Fibroblast of the aortic adventitia (primary cell): ENCODE data around the gene SPAG6. TPM values are rescaled to one million over a fixed set of nuclear protein-coding genes. Genes with fewer than 3 reads are reported as not detected.

Experiments used
- DNase-seq: peaks from one replicate; pipeline ENCODE4 v3.0.0-alpha.2; 2010; ENCODE audit warnings: low read depth
- H3K4me3 ChIP-seq: 2 replicates; pipeline ENCODE4 v1.5.1; 2011; ENCODE audit warnings: low read depth, mild to moderate bottlenecking, control low read depth, low read length, moderate library complexity
- CTCF ChIP-seq: IDR thresholded peaks from 2 replicates; pipeline ENCODE4 v1.5.1; 2011; ENCODE audit warnings: mild to moderate bottlenecking, low read length, control low read depth, inconsistent platforms; ENCODE audit not compliant: insufficient read depth
- small RNA-seq: library from RNA; depleted of rRNA; stranded (forward); fragments of <200 nt; gene quantifications from one replicate; pipeline ENCODE3, GENCODE V24; 2012
- total RNA-seq: library from RNA; depleted of rRNA; stranded (reverse); fragments of >200 nt; gene quantifications from 2 replicates; pipeline ENCODE4 v1.2.3, GENCODE V29; 2012; ENCODE audit warnings: low replicate concordance

SPAG6 gene
- total RNA-seq, 1 donor, result not detected

- no peak for TF ChIP-seq CTCF
- H3K4me3 ChIP-seq, result no peak overlapping the region
- no peak for DNase-seq
These were observed 119.8 kb downstream of the SPAG6 start for GRCh38 chr10:22464966-22465629.

- H3K4me3 ChIP-seq, result no peak overlapping the region
- no peak for DNase-seq
- TF ChIP-seq CTCF, result no peak
These were observed 121.6 kb downstream of the SPAG6 start for GRCh38 chr10:22466763-22467334.

Small RNA genes lying within 50 kb of the gene (small RNA-seq; reads per million reads assigned to genes)
- gene AL158211.3, result 0.32 reads per million

Other genes with a start within 250 kb of the SPAG6 start
- not detected in 2 replicates for gene EBLN1, start 127.5 kb upstream of the SPAG6 start, total RNA-seq
- 56.9 and 57.7 TPM in 2 replicates for gene COMMD3, start 29.1 kb upstream of the SPAG6 start, total RNA-seq
- 45.3 and 60.9 TPM in 2 replicates for gene BMI1, start 24.4 kb upstream of the SPAG6 start, total RNA-seq